ENCODE results near the gene MYH9. TPM values are rescaled to one million over a fixed set of nuclear protein-coding genes. Genes with fewer than 3 reads are reported as not detected.

MYH9 gene
- total RNA-seq, 1 experiment from 2014 or later: 258 TPM

DNA sequence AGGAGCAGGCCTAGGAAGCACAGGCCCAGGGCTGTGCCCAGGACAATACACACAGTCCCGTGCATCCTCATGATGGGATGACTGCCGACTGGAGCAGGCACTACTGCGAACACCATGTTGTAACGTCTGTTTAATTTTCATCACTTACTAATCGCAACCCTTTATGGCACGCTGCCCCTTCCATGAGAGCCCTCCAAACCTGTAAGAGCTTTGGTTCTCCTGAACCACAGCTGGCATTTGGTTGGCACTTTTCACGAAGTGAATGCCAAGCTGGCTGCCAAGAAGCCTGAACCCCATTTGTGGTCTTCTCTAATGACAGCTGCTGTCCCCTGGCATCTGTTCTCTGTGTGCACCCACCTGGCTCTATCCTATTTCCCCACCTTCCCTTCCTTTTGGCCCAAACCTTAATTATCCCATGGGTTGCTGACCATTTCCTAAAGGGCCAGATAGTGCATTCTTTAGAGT is 98.3 kb downstream of the MYH9 start:
- ChIA-PET RAD21 (ENCODE audit: low non-redundant PET in 1 of 2, low total read pairs in 2 of 2, uncharacterized antibody in 2 of 2, unreplicated experiment in 2 of 2) (no interaction called here), CTCF (no interaction called here), POLR2A (no interaction called here)
- DNase-seq (ENCODE audit: low read depth, low spot score) (no peak), ATAC-seq (no peak)
- H3K36me3 ChIP-seq (ENCODE audit: control insufficient read depth in 1 of 2, insufficient read depth in 2 of 2, low read length in 2 of 2): peaks cover 54 to 75% of the 10 kb centered on the region in 2 experiments
- intact Hi-C loops (cut with micrococcal nuclease): no loop called here
- TF ChIP-seq EZH2 (IDR thresholded peaks at IDR 0.05): no peak
- TF ChIP-seq, protein P1, sequence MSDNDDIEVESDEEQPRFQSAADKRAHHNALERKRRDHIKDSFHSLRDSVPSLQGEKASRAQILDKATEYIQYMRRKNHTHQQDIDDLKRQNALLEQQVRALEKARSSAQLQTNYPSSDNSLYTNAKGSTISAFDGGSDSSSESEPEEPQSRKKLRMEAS (IDR thresholded peaks at IDR 0.05): no peak
- TF ChIP-seq ZNF274 (IDR thresholded peaks at IDR 0.05; ENCODE audit: low read depth, low read length): no peak
- no peak for TF ChIP-seq TCF7L2 (IDR thresholded peaks at IDR 0.05; ENCODE audit: borderline replicate concordance, extremely low read depth, insufficient read depth, insufficient read length)
- TF ChIP-seq SRF (IDR thresholded peaks at IDR 0.05; ENCODE audit: low read depth): no peak
- TF ChIP-seq EZH2phosphoT487 (IDR thresholded peaks at IDR 0.05; ENCODE audit: borderline replicate concordance): no peak
- no peak for TF ChIP-seq RAD21 (IDR thresholded peaks at IDR 0.05; ENCODE audit: low read depth)
- no peak for TF ChIP-seq CEBPB (IDR thresholded peaks at IDR 0.05; ENCODE audit: low read depth)
- no peak for TF ChIP-seq CBX3 (IDR thresholded peaks at IDR 0.05; ENCODE audit: low read depth)
- no peak for TF ChIP-seq POLR2A (IDR thresholded peaks at IDR 0.05; ENCODE audit: borderline replicate concordance, extremely low read depth, insufficient read depth, insufficient read length)
- TF ChIP-seq, protein P2, sequence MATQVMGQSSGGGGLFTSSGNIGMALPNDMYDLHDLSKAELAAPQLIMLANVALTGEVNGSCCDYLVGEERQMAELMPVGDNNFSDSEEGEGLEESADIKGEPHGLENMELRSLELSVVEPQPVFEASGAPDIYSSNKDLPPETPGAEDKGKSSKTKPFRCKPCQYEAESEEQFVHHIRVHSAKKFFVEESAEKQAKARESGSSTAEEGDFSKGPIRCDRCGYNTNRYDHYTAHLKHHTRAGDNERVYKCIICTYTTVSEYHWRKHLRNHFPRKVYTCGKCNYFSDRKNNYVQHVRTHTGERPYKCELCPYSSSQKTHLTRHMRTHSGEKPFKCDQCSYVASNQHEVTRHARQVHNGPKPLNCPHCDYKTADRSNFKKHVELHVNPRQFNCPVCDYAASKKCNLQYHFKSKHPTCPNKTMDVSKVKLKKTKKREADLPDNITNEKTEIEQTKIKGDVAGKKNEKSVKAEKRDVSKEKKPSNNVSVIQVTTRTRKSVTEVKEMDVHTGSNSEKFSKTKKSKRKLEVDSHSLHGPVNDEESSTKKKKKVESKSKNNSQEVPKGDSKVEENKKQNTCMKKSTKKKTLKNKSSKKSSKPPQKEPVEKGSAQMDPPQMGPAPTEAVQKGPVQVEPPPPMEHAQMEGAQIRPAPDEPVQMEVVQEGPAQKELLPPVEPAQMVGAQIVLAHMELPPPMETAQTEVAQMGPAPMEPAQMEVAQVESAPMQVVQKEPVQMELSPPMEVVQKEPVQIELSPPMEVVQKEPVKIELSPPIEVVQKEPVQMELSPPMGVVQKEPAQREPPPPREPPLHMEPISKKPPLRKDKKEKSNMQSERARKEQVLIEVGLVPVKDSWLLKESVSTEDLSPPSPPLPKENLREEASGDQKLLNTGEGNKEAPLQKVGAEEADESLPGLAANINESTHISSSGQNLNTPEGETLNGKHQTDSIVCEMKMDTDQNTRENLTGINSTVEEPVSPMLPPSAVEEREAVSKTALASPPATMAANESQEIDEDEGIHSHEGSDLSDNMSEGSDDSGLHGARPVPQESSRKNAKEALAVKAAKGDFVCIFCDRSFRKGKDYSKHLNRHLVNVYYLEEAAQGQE (IDR thresholded peaks at IDR 0.05; ENCODE audit: low read depth): no peak
- H4K20me1 ChIP-seq (ENCODE audit: insufficient read depth): no peaks in the 10 kb centered on the region
- H3K4me2 ChIP-seq (ENCODE audit: low read length): no peak overlapping the region
- H3K4me1 ChIP-seq (ENCODE audit: control insufficient read depth in 1 of 2, insufficient read depth in 2 of 2, low read length in 2 of 2): no peaks in the 10 kb centered on the region
- no peaks in the 10 kb centered on the region for H3K9me2 ChIP-seq (ENCODE audit: insufficient read depth)
- H3K9ac ChIP-seq (ENCODE audit: low read length): no peak overlapping the region
- no peaks in the 10 kb centered on the region for H3K9me3 ChIP-seq (ENCODE audit: control insufficient read depth in 1 of 2, insufficient read depth in 1 of 2, low read depth in 1 of 2, low read length in 2 of 2)
- no TSS peak for BruUV-seq (replicated peaks)
- H3K27ac ChIP-seq (ENCODE audit: low read depth, low read length): no peak overlapping the region
- no peak overlapping the region for H2AFZ ChIP-seq (ENCODE audit: low read depth, low read length, poor library complexity, severe bottlenecking)
- no peaks in the 10 kb centered on the region for H3K27me3 ChIP-seq (ENCODE audit: insufficient read depth, low read length)
- H3K4me3 ChIP-seq (replicated peaks in 1 of 2; ENCODE audit: low read depth in 1 of 2, low read length in 2 of 2): no peak overlapping the region
- H3K79me2 ChIP-seq (ENCODE audit: insufficient read depth, low read length): no peaks in the 10 kb centered on the region

Data from HCT116 (cell line).